Smooth muscle cell (in vitro differentiated cells): ENCODE results near the gene GRID2. TPM values are rescaled to one million over a fixed set of nuclear protein-coding genes. Genes with fewer than 3 reads are reported as not detected.

ENCODE experiments used
- DNase-seq: peaks from one replicate; lab custom pipeline; 2025; ENCODE audit not compliant: unreplicated experiment; lab: John Stamatoyannopoulos, UW
- H2AFZ ChIP-seq: fragments of 200-600 bp; sonication (generic); 2 replicates; pipeline ENCODE4 v1.6.0; 2016; ENCODE audit warnings: antibody characterized with exemption, low read depth, mild to moderate bottlenecking
- H3F3A ChIP-seq: fragments of 200-600 bp; sonication (generic); 2 replicates; pipeline ENCODE4 v1.6.0; 2017; ENCODE audit warnings: antibody characterized with exemption, low read depth
- H3K27ac ChIP-seq: fragments of 200-600 bp; sonication (generic); 2 replicates; pipeline ENCODE4 v1.5.1; 2016; ENCODE audit warnings: low read depth, mild to moderate bottlenecking
- H3K27me3 ChIP-seq: fragments of 200-600 bp; sonication (generic); 2 replicates; pipeline ENCODE4 v1.6.1; 2016; ENCODE audit warnings: low read depth, mild to moderate bottlenecking
- H3K36me3 ChIP-seq: fragments of 200-600 bp; sonication (generic); 2 replicates; pipeline ENCODE4 v1.5.1; 2016; ENCODE audit warnings: low read depth
- H3K4me1 ChIP-seq: fragments of 200-600 bp; sonication (generic); 2 replicates; pipeline ENCODE4 v1.5.1; 2016; ENCODE audit warnings: low read depth
- H3K4me2 ChIP-seq: fragments of 200-600 bp; sonication (generic); 2 replicates; pipeline ENCODE4 v1.6.0; 2016; ENCODE audit warnings: mild to moderate bottlenecking
- H3K4me3 ChIP-seq: fragments of 200-600 bp; sonication (generic); 2 replicates; pipeline ENCODE4 v1.5.1; 2016; ENCODE audit warnings: mild to moderate bottlenecking
- H3K79me2 ChIP-seq: fragments of 200-600 bp; sonication (generic); 2 replicates; pipeline ENCODE4 v1.6.0; 2016; ENCODE audit warnings: low read depth, mild to moderate bottlenecking
- H3K9ac ChIP-seq: fragments of 200-600 bp; sonication (generic); 2 replicates; pipeline ENCODE4 v1.6.0; 2016; ENCODE audit warnings: low read depth
- H3K9me3 ChIP-seq: fragments of 200-600 bp; sonication (generic); replicated peaks from 2 replicates; pipeline ENCODE4 v1.5.1; 2016; ENCODE audit warnings: low read depth
- H4K20me1 ChIP-seq: fragments of 200-600 bp; sonication (generic); 2 replicates; pipeline ENCODE4 v1.6.0; 2016; ENCODE audit warnings: low read depth
- CTCF ChIP-seq: fragments of 200-600 bp; sonication (generic); IDR thresholded peaks from 2 replicates; pipeline ENCODE4 v1.5.1; 2017; ENCODE audit warnings: borderline replicate concordance, mild to moderate bottlenecking, antibody characterized with exemption; ENCODE audit not compliant: insufficient read depth, poor library complexity, severe bottlenecking
- WGBS: methylation state at CpG from one replicate; pipeline ENCODE4 v1.1.7; 2016; ENCODE audit warnings: low lambda C conversion rate; 5-methylcytosine and 5-hydroxymethylcytosine counted together
- polyA plus RNA-seq: library from polyadenylated mRNA; unstranded; fragments of >200 nt; fragmentation: Nextera tagmentation; extraction: Ambion mirVana; gene quantifications from 2 replicates; pipeline ENCODE4 v1.2.1, GENCODE V29; 2016
- total RNA-seq: library from RNA; depleted of rRNA; stranded (reverse); fragments of >200 nt; gene quantifications from 2 replicates; pipeline ENCODE4 v1.2.3, GENCODE V29; 2014

Gene GRID2
- total and polyA plus RNA-seq, 2 experiments from 2014 or later: 1.2 TPM; not detected in 1

GRCh38 chr4:93319041-93319440 is 1015.3 kb downstream of the GRID2 start:
- H3K9ac ChIP-seq: no peak overlapping the region
- H3K4me3 ChIP-seq: no peak overlapping the region
- TF ChIP-seq CTCF: no peak
- H3K9me3 ChIP-seq: no peaks in the 10 kb centered on the region
- H2AFZ ChIP-seq: no peak overlapping the region
- no peaks in the 10 kb centered on the region for H3K27me3 ChIP-seq
- no peak overlapping the region for H3K27ac ChIP-seq
- no peaks in the 10 kb centered on the region for H3F3A ChIP-seq
- no peak overlapping the region for H3K4me2 ChIP-seq
- WGBS: 59% methylated on average over 1 of the region's 1 CpG
- no peak for DNase-seq
- H3K4me1 ChIP-seq: no peaks in the 10 kb centered on the region
- H3K36me3 ChIP-seq: no peaks in the 10 kb centered on the region
- H4K20me1 ChIP-seq: no peaks in the 10 kb centered on the region
- no peaks in the 10 kb centered on the region for H3K79me2 ChIP-seq

GRCh38 chr4:93320356-93320755 is 1016.6 kb downstream of the GRID2 start:
- H4K20me1 ChIP-seq: no peaks in the 10 kb centered on the region
- H3K27ac ChIP-seq: no peak overlapping the region
- no peaks in the 10 kb centered on the region for H3F3A ChIP-seq
- H3K4me2 ChIP-seq: no peak overlapping the region
- H3K27me3 ChIP-seq: no peaks in the 10 kb centered on the region
- H3K9ac ChIP-seq: no peak overlapping the region
- TF ChIP-seq CTCF: no peak
- no peaks in the 10 kb centered on the region for H3K79me2 ChIP-seq
- H3K36me3 ChIP-seq: no peaks in the 10 kb centered on the region
- H3K4me1 ChIP-seq: no peaks in the 10 kb centered on the region
- H2AFZ ChIP-seq: no peak overlapping the region
- H3K4me3 ChIP-seq: no peak overlapping the region
- no peak for DNase-seq
- H3K9me3 ChIP-seq: no peaks in the 10 kb centered on the region

- Histone ChIP-seq H3K4me3 (no peak overlapping the region), H3K9ac (no peak overlapping the region)
Measured at GRCh38 chr4:93327346-93327745, 1023.6 kb downstream of the GRID2 start.

More at GRCh38 chr4:93327346-93327745, 1023.6 kb downstream of the GRID2 start:
- no peak for TF ChIP-seq CTCF
- no peaks in the 10 kb centered on the region for H3K4me1 ChIP-seq
- H3K27me3 ChIP-seq: no peaks in the 10 kb centered on the region
- H2AFZ ChIP-seq: no peak overlapping the region
- no peaks in the 10 kb centered on the region for H3F3A ChIP-seq
- H3K79me2 ChIP-seq: no peaks in the 10 kb centered on the region
- no peaks in the 10 kb centered on the region for H4K20me1 ChIP-seq
- H3K36me3 ChIP-seq: no peaks in the 10 kb centered on the region
- no peak overlapping the region for H3K4me2 ChIP-seq
- no peak for DNase-seq
- no peak overlapping the region for H3K27ac ChIP-seq
- H3K9me3 ChIP-seq: no peaks in the 10 kb centered on the region
